IPS-18c (cell line): ENCODE measurements around the gene RUFY3.
"Not testable (repeated sequence)": the region's sequence is repeated elsewhere in the genome, so short reads cannot be mapped to it uniquely, and the experiment has no call there.

Experiments
- H3K4me3 ChIP-seq: 2 replicates; pipeline ENCODE4 v1.7.0; 2013; ENCODE audit warnings: low read depth, mild to moderate bottlenecking, low read length, moderate library complexity; ENCODE audit not compliant: insufficient read depth
- H3K9me3 ChIP-seq: one replicate; pipeline ENCODE4 v1.6.1; 2013; ENCODE audit warnings: mild to moderate bottlenecking, low read length, moderate library complexity; ENCODE audit not compliant: control insufficient read depth, insufficient read depth

Gene RUFY3, protein sequence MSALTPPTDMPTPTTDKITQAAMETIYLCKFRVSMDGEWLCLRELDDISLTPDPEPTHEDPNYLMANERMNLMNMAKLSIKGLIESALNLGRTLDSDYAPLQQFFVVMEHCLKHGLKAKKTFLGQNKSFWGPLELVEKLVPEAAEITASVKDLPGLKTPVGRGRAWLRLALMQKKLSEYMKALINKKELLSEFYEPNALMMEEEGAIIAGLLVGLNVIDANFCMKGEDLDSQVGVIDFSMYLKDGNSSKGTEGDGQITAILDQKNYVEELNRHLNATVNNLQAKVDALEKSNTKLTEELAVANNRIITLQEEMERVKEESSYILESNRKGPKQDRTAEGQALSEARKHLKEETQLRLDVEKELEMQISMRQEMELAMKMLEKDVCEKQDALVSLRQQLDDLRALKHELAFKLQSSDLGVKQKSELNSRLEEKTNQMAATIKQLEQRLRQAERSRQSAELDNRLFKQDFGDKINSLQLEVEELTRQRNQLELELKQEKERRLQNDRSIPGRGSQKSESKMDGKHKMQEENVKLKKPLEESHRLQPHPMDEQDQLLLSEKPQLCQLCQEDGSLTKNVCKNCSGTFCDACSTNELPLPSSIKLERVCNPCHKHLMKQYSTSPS

DNA sequence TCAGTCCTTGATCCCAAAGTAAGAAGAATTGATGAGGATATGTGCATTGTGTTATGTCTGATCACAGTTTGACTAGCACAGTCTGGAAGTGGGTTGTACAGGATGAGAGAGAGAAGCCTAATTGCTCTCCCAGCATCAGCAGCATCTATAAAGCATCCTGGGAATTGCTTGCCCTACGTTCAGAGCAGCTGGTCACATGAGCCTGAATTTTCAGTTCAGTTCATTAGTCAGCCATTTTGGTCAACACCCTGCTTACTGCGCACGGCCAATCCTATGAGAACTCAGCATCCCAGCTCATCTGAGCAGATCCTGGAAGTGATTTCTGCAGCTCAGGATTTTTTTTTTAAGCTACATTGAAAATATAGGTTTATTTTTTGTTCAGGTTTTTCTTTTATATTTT, at the start of gene RUFY3:
TSS of gene RUFY3 (plus strand) at position 218 of the 400 bp plus-strand sequence. CDS start 610 bp downstream, outside the sequence.
- Histone ChIP-seq H3K4me3 (no peak within 1 kb of the TSS), H3K9me3 (no peaks in the 10 kb centered on the region)

DNA sequence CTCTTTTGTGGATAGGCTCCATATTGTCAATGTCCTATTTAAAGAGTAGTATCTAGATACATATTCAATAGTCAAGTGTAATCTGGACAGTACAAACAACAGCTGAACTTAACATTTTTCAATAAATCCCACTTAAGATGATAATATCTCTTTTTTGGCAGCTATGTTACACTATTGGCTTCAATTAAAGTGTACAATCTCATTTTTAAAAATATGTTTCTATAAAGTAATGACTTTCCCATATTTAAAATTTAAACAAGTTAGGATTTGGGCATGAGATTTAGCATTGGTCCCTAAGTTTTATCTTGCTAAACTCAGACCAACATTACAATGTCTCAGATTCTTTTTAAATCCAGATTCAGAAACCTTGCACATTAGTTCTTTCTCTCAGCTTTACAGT, 47.6 kb upstream of the RUFY3 start:
- H3K9me3 ChIP-seq, result no peaks in the 10 kb centered on the region
- no peak overlapping the region for H3K4me3 ChIP-seq

DNA sequence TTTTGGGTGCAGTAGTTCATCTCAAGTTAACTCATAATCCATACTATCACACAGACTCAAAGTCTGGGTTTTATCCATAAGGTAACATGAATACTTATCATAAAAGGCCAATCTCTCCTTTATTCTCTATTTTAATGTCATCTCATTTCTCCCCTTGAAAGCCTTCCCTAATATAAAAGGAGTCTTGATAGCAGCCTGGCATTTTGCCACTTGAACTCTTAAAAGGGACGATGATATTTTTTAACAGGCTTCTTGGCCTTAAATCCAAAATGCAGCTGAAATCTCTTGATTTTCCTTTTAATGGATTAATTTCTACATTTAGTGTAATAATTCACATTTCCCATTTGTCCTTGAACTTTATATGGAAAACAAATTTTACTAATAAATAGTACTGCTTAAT, 47.0 kb upstream of the RUFY3 start:
- H3K4me3 ChIP-seq, result no peak overlapping the region
- no peaks in the 10 kb centered on the region for H3K9me3 ChIP-seq

DNA sequence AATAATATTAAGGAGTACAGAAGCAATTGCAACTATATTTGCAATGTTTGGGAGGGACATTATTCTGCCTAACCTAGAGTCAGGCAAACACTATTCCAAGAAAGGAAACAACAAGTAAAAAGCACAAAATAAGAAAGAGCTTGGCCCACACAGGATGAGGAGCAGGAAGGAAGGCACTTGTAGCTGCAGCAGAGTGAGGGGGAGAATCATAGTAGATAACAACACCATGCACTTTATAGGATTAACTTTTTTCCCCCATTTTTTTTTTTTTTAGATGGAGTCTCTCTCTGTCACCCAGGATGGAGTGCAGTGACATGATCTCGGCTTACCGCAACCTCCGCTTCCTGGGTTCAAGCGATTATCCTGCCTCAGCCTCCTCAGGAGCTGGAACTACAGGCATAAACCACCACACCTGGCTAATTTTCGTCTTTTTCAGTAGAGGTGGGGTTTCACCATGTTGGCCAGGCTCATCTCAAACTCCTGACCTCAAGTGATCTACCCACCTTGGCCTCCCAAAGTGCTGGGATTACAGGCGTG, 45.1 kb upstream of the RUFY3 start:
- no peaks in the 10 kb centered on the region for H3K9me3 ChIP-seq
- no peak overlapping the region for H3K4me3 ChIP-seq

DNA sequence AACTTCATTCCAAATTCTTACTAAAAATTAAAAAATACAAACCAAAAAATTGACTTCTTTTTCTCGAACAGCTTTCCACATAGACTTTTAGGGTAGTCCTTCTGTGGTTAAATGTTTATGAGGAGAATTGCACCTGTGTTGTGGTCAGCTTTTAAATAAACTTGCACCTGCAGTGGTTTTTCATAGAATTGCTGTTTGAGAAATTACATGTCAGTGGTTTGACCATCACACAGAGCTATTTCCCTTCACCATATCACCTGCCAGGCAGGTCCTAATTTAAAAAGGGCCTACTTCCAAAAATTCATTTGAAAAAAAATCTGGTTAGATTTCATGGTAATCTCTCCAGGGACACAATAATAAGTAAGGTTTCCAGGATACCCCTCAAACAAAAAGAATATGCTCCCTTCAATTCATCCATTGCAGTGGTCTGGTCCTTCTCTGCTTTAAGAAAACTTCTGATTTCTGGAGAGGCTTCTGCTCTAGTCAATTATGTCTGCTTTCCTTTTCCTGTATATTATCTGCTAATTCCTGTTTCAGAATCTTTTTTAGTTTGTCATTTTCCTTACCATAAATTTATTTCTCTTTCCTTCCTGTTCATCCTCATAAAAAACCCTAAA, 43.3 kb upstream of the RUFY3 start:
- no peaks in the 10 kb centered on the region for H3K9me3 ChIP-seq
- no peak overlapping the region for H3K4me3 ChIP-seq

DNA sequence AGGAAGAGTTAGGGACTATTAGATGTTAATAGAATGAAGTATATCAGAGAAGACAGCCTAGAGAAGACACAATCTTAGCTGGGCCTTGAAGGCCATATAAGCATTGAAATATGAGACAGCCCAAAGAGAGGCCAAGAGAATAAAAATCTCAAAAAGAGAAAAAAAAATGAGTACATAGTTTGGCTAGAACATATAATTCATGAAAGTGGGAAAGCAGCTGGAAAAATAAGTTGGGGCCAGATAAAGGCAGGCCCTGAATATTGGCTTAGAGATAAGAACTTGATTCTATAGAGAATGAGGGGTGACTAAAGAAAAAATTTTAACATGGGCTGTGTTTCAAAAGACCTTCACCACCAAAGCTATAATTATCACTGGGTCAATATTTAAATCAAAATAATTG, 40.8 kb upstream of the RUFY3 start:
- H3K4me3 ChIP-seq, result no peak overlapping the region

DNA sequence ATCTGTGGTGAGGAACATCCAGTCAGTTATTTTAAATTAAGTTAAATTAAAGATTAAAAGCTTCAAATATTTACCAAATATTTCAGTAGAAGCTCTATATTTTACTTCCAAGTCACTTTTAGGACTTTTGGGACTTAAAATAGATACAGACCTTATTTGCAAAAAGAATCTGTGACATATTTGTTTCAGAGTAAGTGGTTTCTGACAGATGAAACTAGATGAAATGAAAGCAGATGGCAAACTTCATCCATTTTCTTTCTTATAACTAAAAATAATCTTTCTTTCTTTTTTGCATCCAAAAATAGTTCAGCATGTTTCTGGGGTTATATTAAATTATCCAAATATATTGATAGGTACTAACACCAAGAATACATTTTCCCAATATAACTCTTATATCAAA, 40.1 kb upstream of the RUFY3 start:
- Histone ChIP-seq H3K9me3 (no peaks in the 10 kb centered on the region), H3K4me3 (no peak overlapping the region)

More for the DNA sequence above, 40.8 kb upstream of the RUFY3 start:
- no peaks in the 10 kb centered on the region for H3K9me3 ChIP-seq

DNA sequence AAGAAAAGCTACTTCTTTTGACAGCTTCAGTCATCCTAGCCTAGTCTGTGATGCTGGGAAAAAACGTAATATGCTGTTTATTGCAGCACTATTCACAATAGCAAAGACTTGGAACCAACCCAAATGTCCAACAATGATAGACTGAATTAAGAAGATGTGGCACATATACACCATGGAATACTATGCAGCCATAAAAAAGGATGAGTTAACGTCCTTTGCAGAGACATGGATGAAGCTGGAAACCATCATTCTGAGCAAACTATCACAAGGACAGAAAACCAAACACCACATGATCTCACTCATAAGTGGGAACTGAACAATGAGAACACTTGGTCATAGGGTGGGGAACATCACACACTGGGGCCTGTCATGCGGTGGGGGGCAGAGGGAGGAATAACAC, 39.6 kb upstream of the RUFY3 start:
- H3K4me3 ChIP-seq, result not testable (repeated sequence)

DNA sequence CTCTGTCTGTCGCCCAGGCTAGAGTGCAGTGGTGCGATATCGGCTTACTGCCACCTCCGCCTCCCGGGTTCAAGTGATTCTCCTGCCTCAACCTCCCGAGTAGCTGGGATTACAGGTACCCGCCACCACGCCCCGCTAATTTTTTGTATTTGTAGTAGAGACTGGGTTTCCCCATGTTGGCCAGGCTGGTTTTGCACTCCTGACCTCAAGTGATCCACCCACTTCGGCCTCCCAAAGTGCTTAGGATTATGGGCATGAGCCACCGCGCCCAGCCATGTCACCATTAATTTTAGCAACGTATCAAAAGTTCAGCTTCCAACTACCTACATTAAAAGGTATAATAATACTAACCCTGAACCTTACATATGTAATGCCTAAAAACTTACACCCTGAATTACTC, 34.4 kb upstream of the RUFY3 start:
- no peaks in the 10 kb centered on the region for H3K9me3 ChIP-seq
- H3K4me3 ChIP-seq, result peak overlapping the region; percentile 86

More for the DNA sequence above, 39.6 kb upstream of the RUFY3 start:
- H3K9me3 ChIP-seq, result not testable (repeated sequence)

DNA sequence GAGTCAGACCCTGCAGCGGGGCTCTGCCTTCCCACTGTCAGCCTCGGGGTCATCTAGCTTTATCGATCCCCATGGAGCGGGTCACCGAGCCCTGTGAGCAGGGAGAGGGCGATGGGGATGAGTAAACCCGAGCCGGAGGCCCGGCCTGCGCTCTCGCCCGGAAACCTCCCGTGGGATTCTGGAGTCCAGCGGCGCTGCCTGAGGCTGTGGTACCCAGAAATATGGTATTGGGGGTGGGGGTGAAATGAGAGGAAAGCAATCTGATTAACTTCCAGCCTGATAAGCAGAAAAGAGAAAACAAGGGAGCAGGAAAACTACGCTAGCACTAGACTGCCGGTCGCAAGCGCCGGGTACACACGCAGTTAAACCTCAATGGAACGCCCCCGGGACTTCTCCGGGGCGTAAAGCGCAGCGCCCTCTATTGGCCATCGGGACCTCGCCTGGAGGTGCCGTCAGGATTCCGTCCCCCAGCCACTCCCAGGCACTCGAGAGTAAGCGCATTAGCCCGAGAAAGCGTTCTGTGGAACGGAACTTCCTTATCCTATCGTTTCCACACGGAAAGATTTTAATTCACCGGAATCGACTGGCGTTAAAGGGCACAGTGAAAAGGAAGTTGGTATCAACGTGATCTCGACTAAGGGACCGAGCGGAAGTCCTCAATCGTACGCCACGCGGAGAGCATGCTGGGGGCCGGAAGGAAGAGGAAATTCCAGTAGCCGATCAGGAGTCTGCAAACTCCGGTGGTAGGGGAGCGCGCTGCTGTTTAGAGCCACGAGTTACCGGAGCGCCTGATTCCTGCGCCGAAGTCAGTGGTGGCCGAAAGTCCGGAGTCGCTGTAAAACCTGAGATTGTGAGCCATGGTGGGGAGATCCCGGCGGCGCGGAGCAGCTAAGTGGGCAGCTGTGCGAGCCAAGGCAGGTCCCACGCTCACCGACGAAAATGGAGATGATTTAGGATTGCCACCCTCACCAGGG, 33.7 kb upstream of the RUFY3 start, which contains the start of gene UTP3:
TSS of gene UTP3 (plus strand) at position 712 of the 974 bp plus-strand sequence. CDS start at position 858, 146 bp downstream.
- Histone ChIP-seq H3K9me3 (no peaks in the 10 kb centered on the region), H3K4me3 (peak within 1 kb of the TSS; percentile 86)

DNA sequence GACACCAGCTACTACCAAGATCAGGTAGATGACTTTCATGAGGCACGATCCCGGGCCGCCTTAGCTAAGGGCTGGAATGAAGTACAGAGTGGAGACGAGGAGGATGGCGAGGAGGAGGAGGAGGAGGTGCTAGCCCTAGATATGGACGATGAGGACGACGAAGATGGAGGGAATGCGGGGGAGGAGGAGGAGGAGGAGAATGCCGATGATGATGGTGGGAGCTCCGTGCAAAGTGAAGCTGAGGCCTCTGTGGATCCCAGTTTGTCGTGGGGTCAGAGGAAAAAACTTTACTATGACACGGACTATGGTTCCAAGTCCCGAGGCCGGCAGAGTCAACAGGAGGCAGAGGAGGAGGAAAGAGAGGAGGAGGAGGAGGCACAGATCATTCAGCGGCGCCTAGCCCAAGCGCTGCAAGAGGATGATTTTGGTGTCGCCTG, 33.0 kb upstream of the RUFY3 start:
- Histone ChIP-seq H3K4me3 (peak overlapping the region; percentile 86), H3K9me3 (no peaks in the 10 kb centered on the region)

DNA sequence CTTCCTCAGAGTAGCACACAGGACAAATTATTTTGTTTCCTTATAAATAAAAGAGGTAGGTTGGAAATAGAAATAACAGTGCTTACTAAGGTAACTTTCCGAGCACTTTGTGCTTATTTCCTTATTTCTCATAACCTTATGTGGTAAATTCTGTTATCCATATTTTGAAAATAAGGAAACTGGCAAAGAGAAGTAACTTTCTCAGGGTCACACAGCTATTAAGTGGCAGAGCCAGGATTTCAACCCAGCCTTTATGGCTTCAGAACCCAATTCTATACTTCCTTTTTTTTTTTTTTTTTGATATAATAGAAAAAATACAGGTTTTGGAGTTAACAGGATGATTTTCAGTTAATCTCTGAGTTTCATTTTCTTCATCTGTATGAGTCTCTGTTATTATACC, 30.1 kb upstream of the RUFY3 start:
- no peaks in the 10 kb centered on the region for H3K9me3 ChIP-seq
- H3K4me3 ChIP-seq, result no peak overlapping the region

DNA sequence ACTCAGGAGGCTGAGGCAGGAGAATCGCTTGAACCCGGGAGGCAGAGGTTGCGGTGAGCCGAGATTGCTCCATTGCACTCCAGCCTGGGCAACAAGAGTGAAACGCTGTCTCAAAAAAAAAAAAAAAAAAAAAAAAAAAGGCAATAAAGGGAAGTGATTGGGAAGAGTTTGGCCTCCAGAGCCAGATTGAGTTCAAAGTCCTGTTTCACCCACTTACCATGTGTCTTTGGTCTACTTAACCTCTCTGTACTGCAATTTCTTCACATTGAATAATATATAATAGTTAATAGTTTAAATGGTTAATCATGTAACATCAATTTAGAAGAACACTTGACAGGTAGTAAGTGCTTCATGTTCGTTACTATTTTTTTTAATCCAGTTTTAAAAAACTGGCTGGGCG, 27.1 kb upstream of the RUFY3 start:
- not testable (repeated sequence) for H3K4me3 ChIP-seq, H3K9me3 ChIP-seq

DNA sequence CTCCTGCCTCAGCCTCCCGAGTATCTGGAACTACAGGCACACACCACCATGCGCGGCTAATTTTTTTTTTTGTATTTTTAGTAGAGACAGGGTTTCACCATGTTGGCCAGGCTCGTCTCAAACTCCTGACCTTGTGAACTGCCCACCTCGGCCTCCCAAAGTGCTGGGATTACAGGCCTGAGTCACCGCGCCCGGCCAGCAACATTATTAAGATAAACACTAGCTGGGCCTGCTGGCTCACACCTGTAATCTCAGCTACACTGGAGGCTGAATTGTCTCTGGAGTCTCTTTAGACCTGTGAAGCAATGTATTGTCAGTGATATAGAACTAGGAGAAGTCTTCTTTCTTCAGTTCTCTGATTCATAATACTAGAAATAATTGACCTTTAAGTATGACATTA, 23.3 kb upstream of the RUFY3 start:
- not testable (repeated sequence) for H3K9me3 ChIP-seq, H3K4me3 ChIP-seq

DNA sequence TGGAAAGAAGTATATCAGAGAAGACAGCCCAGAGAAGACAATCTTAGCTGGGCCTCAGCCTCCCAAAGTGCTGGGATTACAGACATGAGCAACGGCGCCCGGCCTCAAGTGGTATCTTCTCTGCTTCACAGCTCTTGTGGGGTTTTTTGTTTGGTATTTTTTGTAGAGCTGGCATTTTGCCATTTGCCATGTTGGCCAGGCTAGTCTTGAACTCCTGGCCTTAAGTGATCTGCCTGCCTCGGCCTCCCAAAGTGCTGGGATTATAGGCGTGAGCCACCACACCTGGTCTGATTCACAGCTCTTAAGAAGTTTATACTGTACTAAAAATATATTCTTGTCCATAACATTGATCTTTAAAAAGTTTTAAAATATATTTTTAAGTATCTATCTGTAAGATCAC, 21.1 kb upstream of the RUFY3 start:
- H3K9me3 ChIP-seq, result peaks cover 2% of the 10 kb centered on the region
- H3K4me3 ChIP-seq, result no peak overlapping the region

DNA sequence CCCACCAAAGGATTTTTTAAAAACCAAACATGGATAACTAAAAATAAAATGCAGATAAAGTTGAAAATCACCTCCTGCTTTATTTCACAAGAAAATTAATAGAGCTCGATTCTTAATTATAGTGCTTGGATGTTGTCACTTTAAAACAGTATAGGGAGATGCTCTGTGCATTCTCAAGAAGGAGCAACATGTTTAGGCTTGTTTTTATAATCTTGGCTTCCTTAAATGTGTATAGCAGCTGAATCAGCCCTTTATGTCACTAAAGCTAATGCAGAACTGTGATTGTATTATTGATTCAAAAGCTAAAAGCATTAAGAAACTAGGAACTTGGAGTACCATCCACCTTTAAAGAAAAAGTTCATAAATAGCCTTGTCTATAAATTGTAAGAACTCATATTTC, 20.5 kb upstream of the RUFY3 start:
- Histone ChIP-seq H3K4me3 (no peak overlapping the region), H3K9me3 (peaks cover 2% of the 10 kb centered on the region)

DNA sequence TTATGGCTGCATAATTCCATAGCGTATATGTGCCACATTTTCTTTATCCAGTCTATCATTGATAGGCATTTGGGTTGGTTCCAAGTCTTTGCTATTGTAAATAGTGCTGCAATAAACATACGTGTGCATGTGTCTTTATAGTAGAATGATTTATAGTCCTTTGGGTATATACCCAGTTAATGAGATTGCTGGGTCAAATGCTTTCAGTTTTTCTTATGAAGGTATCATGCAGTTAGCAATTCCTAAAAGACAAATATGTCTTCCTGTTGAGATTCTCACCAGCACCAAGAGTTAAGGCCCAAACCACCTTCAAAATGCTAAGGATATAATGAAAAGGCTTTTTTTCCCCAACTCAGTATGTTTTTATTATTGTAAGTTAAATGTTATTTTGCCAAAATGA, 19.2 kb upstream of the RUFY3 start:
- not testable (repeated sequence) for H3K9me3 ChIP-seq, H3K4me3 ChIP-seq
